22Rv1 (cell line): ENCODE measurements around the gene FAM149B1.
A peak's percentile ranks its signal among the peaks of the same experiment; 100 is the strongest.

Experiments used
- H3K27ac ChIP-seq: fragments of 450-650 bp; 2 replicates; pipeline ENCODE4 v1.5.1; 2017
- ZFX ChIP-seq: fragments of 450-650 bp; IDR thresholded peaks from 2 replicates; pipeline ENCODE4 v1.6.1; 2017; ENCODE audit warnings: antibody characterized with exemption, borderline replicate concordance
- TF ChIP-seq, protein P1 (sequence below): fragments of 450-650 bp; IDR thresholded peaks from 2 replicates; pipeline ENCODE4 v1.5.1; 2017; ENCODE audit warnings: mild to moderate bottlenecking

Gene FAM149B1

DNA sequence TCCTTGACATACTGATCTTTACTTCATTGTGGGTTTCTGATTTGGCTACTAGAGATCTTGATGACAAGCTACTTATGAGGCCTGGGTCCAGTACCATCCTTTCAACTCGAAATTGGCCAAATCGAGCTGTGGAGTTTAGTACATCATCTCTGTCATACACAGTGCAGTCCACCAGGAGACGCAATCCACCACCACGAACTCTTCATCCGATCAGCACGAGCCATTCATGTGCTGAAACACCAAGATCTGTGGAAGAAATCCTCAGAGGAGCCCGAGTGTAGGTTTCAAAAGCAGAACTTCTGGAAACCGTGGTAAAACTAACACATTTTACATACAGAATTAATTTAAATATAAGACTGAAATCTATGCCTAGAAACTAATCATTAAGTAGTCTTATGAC lies 65.0 kb downstream of the FAM149B1 start:
- TF ChIP-seq ZFX: no peak
- TF ChIP-seq, protein P1, sequence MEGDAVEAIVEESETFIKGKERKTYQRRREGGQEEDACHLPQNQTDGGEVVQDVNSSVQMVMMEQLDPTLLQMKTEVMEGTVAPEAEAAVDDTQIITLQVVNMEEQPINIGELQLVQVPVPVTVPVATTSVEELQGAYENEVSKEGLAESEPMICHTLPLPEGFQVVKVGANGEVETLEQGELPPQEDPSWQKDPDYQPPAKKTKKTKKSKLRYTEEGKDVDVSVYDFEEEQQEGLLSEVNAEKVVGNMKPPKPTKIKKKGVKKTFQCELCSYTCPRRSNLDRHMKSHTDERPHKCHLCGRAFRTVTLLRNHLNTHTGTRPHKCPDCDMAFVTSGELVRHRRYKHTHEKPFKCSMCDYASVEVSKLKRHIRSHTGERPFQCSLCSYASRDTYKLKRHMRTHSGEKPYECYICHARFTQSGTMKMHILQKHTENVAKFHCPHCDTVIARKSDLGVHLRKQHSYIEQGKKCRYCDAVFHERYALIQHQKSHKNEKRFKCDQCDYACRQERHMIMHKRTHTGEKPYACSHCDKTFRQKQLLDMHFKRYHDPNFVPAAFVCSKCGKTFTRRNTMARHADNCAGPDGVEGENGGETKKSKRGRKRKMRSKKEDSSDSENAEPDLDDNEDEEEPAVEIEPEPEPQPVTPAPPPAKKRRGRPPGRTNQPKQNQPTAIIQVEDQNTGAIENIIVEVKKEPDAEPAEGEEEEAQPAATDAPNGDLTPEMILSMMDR: 0 out of 2 replicates have a peak, but pooled peaks have one; percentile 23
- no peak overlapping the region for H3K27ac ChIP-seq

DNA sequence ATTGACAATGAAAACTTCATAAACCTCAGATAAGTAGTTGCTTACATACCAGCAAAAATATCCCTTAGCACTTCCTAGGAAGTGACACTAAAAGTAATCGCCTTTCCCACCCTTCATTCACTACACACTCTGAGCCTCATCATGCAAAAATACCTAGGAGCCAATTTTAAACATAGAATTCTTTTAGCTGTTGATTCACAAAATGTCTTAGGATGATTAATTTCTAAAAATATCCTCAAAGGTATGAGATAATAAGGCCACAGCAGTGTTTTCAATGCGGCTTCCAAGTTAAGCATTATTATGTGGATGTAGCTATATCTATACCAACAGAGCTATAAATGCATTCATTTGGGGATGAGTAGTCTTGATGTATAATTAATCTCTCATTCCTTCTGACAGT lies 66.0 kb downstream of the FAM149B1 start:
- TF ChIP-seq, protein P1: no peak
- no peak for TF ChIP-seq ZFX

DNA sequence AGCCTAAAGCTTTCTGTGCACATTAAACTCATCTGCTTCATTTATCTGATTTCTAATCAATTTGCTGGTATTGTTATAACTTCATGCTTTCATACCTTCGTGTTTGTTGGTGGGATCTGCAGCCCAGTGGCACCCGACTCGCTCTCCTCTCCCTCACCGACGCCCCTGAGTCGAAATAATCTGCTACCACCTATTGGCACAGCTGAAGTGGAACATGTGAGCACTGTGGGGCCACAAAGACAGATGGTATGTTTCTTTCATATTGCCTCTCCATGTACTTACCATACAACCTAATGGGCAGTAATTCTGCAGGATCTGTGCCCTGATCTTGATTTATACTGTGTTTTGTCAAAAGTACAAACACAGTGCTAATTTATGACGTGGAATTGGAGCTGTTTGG lies 66.8 kb downstream of the FAM149B1 start:
- no peak overlapping the region for H3K27ac ChIP-seq

More for the DNA sequence above, 66.0 kb downstream of the FAM149B1 start:
- H3K27ac ChIP-seq: no peak overlapping the region

DNA sequence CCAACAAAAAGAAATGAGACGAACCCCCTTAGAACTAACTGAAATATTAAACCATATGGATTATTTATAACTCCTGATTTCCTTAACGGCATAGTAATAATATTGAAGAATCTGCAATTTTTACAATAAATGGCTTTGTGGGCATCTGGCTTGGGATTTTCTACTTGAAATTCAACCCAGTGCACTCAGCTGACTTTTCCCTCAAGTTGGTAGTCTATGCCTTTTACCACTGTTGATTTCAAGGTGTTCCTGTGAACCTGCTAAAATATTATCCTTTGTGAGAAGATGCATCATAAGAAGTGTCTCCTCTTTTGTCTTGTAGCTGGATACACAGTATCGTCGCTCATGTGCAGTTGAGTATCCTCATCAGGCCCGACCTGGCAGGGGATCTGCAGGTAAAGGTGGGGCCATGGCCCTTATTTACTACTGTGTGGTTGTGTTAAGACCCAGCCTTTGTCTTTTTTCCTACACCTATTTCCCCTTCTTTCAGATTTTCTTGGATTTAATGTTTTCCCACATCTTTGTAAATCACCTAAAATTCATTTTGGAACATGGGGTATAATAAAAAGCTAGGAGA lies 71.2 kb downstream of the FAM149B1 start:
- no peak overlapping the region for H3K27ac ChIP-seq
- TF ChIP-seq ZFX: no peak
- TF ChIP-seq, protein P1: no peak

More for the DNA sequence above, 66.8 kb downstream of the FAM149B1 start:
- no peak for TF ChIP-seq ZFX
- TF ChIP-seq, protein P1: no peak

DNA sequence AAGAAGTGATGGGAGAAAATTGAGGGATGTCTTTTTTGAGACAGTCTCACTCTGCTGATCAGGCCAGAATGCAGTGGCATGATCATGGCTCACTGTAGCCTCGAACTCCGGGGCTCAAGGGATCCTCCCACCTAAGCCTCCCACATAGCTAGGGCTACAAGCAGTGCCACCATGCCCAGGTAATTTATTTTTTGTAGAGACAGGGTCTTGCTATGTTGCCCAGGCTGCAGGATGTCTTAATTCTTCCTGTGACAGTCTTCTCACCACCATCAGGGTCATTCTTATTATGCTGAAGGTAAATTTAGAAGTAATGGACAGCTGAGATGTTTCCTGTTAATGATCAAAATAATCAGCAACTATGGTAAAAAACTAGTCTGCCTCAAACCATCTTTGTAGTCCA lies 72.0 kb downstream of the FAM149B1 start:
- no peak overlapping the region for H3K27ac ChIP-seq
- TF ChIP-seq, protein P1: no peak
- no peak for TF ChIP-seq ZFX

DNA sequence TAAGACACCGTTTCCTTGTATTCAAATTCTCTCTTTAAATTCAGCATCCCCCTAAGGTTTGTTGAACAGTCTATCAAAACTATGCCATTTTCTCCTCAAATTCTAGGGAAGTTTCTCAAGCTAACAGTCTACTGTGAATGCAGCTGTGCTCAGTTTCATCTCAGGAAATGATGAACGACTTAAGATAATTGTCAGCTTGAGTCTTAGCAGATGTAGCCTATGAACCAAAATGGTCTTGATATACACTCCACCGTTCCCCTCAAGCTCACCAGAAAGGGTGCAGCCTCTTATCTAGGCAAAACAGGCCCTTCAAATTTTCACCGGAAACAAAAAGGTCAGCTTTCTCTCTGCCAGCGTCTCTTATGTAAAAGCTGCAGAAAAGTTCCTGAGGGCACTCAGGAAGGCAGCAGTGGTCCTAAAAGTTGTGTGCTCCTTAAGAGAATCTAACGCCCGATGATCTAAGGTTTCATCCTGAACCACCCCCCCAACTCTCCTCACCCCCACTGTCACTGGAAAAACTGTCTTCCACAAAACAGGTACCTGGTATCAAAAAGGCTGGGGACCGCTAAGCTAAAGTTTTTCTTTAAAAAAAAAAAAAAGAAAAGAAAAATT lies 77.1 kb downstream of the FAM149B1 start:
- H3K27ac ChIP-seq: no peak overlapping the region
- TF ChIP-seq, protein P1: no peak
- TF ChIP-seq ZFX: no peak

DNA sequence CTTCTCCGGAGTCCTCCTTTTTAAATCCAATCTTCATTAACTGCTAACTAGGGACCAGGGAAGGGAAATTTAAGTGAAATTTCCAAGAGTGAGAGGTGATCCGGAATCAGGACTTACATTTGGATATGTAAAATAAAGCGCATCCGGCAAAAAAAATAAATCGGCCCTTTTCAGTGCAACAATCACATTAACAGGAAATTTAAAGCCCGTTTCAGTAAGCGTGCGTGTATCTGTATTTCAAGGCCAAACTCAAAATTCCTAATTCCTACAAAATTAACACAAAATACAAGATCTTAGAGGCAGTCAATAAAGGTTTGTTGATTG lies 78.4 kb downstream of the FAM149B1 start:
- H3K27ac ChIP-seq: peak overlapping the region; percentile 96
- TF ChIP-seq ZFX: no peak
- TF ChIP-seq, protein P1: no peak
